ENCODE measurements around the gene SRSF1.

SRSF1 gene, protein sequence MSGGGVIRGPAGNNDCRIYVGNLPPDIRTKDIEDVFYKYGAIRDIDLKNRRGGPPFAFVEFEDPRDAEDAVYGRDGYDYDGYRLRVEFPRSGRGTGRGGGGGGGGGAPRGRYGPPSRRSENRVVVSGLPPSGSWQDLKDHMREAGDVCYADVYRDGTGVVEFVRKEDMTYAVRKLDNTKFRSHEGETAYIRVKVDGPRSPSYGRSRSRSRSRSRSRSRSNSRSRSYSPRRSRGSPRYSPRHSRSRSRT

DNA sequence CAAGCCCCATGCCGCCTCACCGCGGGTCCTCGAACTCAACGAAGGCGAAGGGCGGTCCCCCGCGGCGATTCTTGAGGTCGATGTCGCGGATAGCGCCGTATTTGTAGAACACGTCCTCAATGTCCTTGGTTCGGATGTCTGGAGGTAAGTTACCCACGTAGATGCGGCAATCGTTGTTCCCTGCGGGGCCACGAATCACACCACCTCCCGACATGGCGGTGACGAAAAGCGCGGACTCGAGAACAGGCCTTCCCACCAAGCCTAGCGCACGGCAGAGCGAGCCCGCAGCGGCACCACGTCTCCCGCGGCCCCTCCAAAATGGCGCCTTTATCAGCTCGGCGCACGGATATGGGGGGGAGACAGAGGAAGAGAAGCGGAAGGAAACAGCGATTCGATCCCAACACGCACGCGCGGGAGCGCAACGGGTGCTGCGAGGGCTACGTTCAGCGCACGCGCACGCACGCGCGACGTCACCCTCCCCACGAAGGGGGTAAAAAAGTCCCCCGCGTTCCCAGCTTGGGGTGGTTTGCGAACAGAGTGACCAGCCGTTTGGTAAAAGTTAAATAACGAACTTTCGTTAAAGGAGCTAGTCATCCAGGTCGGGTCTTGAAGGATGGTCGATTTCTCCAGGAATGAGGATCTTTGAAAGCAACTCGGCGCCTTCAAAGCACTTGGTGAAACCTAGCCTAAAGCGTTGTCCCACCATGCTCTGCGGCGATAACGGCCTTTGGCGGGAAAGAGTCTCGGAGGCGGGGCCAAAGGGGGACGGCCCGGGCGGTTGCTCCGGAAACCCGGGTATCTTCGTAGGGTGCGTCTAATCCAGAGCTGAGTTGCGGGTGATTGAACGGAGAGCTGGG, at the start of gene SRSF1:
Gene SRSF1 (minus strand): TSS at position 323 of the 857 bp plus-strand sequence. CDS start 109 bp downstream, at position 214.
- no peak for TF ChIP-seq CTCF (IDR thresholded peaks at IDR 0.05)

- no peak for TF ChIP-seq CTCF (IDR thresholded peaks at IDR 0.05)
These were observed 49.4 kb upstream of the SRSF1 start for GRCh38 chr17:58056476-58056875.

DNA sequence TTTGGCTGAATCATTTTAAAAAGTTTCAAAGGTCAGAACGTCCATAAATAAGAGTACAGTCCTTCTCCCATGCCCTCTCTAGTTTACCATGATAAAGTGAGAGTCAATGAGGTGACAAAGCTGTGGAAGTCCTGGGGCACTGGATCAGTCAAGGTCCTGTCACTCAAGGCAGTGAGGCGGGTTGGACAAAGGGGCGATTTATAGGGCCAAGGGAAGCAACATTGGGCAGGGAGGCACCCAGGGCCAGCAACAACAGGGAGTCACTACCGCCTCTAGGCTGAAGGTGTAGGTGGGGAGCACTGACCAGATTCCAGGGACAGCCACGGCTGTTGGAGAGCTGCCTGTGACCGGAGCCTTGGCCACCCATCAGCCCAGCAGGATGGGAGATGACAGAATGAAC, 47.6 kb upstream of the SRSF1 start:
- no peak for TF ChIP-seq CTCF (IDR thresholded peaks at IDR 0.05)

GRCh38 chr17:58052945-58053715, 46.1 kb upstream of the SRSF1 start:
- TF ChIP-seq CTCF (IDR thresholded peaks at IDR 0.05) = no peak

GRCh38 chr17:58052407-58052806, 45.4 kb upstream of the SRSF1 start:
- TF ChIP-seq CTCF (IDR thresholded peaks at IDR 0.05) = no peak

GRCh38 chr17:58051468-58051867, 44.4 kb upstream of the SRSF1 start:
- no peak for TF ChIP-seq CTCF (IDR thresholded peaks at IDR 0.05)

- TF ChIP-seq CTCF (IDR thresholded peaks at IDR 0.05) = no peak
These were observed 43.9 kb upstream of the SRSF1 start for GRCh38 chr17:58050966-58051365.

Data from LNCAP (cell line).